ENCODE results near the gene MT3. TPM values are rescaled to one million over a fixed set of nuclear protein-coding genes. Genes with fewer than 3 reads are reported as not detected.

The MT3 gene
- total and polyA plus RNA-seq, 2 of the 13 experiments (the other 11 are each of a cell fraction or from before 2014, with no cell fraction given), result not detected

DNA sequence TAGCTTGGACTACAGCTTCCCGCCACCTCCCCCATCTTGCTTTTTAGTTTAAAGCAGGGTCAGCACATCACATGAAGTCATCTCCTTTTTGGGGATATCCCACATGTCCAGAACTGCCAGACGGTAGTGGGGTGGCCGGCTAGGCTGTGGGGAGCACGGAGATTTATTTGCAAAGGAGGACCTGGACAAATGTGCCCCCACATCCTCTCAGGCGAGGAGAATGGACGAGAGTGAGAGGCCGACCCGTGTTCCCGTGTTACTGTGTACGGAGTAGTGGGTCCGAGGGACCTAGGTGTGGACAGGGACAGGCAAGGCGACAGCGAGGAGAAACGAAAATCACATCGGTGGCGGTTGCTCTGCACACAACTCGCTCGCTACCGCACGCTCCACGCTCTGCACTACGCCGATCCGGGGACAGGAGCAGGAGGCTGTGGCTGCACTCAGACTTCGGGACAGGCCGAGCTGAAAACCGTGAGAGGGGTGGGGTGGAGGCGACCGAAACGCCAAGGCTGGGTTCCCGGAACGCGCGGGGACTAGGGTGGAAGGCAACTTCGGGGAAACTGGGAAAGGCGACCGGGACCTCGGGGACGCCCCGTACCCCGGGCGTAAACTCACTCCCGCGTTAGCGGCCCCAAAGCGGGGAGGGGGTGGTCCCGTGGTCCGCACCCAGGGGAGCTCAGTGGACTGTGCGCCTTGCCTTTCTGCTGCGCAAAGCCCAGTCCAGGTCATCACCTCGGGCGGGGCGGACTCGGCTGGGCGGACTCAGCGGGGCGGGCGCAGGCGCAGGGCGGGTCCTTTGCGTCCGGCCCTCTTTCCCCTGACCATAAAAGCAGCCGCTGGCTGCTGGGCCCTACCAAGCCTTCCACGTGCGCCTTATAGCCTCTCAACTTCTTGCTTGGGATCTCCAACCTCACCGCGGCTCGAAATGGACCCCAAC is 48.8 kb downstream of the MT3 start, which contains the start of gene MT1A (continued):
- TF ChIP-seq RELA (CRISPR knock-in tag; IDR thresholded peaks at IDR 0.05), result no peak
- no peak for TF ChIP-seq KAT8 (CRISPR knock-in tag; IDR thresholded peaks at IDR 0.05)
- no peak for TF ChIP-seq GPBP1L1 (CRISPR knock-in tag; IDR thresholded peaks at IDR 0.05)
- TF ChIP-seq ZNF839 (CRISPR knock-in tag; IDR thresholded peaks at IDR 0.05; ENCODE audit: borderline replicate concordance), result no peak
- TF ChIP-seq ZNF546 (CRISPR knock-in tag; conservative IDR thresholded peaks at IDR 0.05), result 0 out of 2 replicates have a peak, but pooled peaks have one; percentile 44
- no peak for TF ChIP-seq MYNN (CRISPR knock-in tag; IDR thresholded peaks at IDR 0.05; ENCODE audit: low read depth)
- TF ChIP-seq ZBTB4 (CRISPR knock-in tag; IDR thresholded peaks at IDR 0.05; ENCODE audit: borderline replicate concordance), result no peak
- TF ChIP-seq POGZ (CRISPR knock-in tag; IDR thresholded peaks at IDR 0.05), result peak; percentile 57; the same call in 1 of the 2 replicates
- 0 out of 2 replicates have a peak, but pooled peaks have one; percentile 21 for TF ChIP-seq ZNF768 (CRISPR knock-in tag; IDR thresholded peaks at IDR 0.05)
- TF ChIP-seq REST (IDR thresholded peaks at IDR 0.05; ENCODE audit: borderline replicate concordance in 1 of 2, low read depth in 1 of 2, low read length in 2 of 2), result no peak
- no peak for TF ChIP-seq FOXO1 (CRISPR knock-in tag; IDR thresholded peaks at IDR 0.05)
- no peak for TF ChIP-seq ZNF232 (CRISPR knock-in tag; IDR thresholded peaks at IDR 0.05; ENCODE audit: borderline replicate concordance)
- TF ChIP-seq ZNF33B (CRISPR knock-in tag; IDR thresholded peaks at IDR 0.05), result no peak
- no peak for TF ChIP-seq MBNL3 (CRISPR knock-in tag; conservative IDR thresholded peaks at IDR 0.05)
- TF ChIP-seq SRF (IDR thresholded peaks at IDR 0.05; ENCODE audit: low read depth, low read length), result no peak
- peak; percentile 35; the same call in 1 of the 2 replicates for TF ChIP-seq SAP130 (CRISPR knock-in tag; IDR thresholded peaks at IDR 0.05; ENCODE audit: low read depth)
- no peak for TF ChIP-seq HDAC6 (IDR thresholded peaks at IDR 0.05; ENCODE audit: low read depth, low read length)
- no peak for TF ChIP-seq DMAP1 (CRISPR knock-in tag; IDR thresholded peaks at IDR 0.05)
- TF ChIP-seq ZNF703 (CRISPR knock-in tag; IDR thresholded peaks at IDR 0.05; ENCODE audit: borderline replicate concordance), result no peak
- TF ChIP-seq RARG (CRISPR knock-in tag; IDR thresholded peaks at IDR 0.05; ENCODE audit: low read depth), result no peak
- no peak for TF ChIP-seq IRX3 (CRISPR knock-in tag; IDR thresholded peaks at IDR 0.05; ENCODE audit: borderline replicate concordance, low read depth)

Measured in HepG2 (cell line).